Stomach (tissue), 4 donors: ENCODE measurements around the gene TBCK.

Experiments used
- CTCF ChIP-seq, 7 experiments: fragments of 450-650 bp in 4 of 7; fragments of 200-600 bp in 3 of 7; sonication (generic) in 3 of 7; IDR thresholded peaks; one replicate each; pipeline ENCODE4 v1.5.1; 2016 to 2019; ENCODE audit warnings: antibody characterized with exemption in 7 of 7, control low read depth in 2 of 7, mild to moderate bottlenecking in 1 of 7
- POLR2A ChIP-seq, 4 donors: fragments of 450-650 bp; IDR thresholded peaks; one replicate each; pipeline ENCODE4 v1.6.1; 2016; ENCODE audit warnings: antibody characterized with exemption in 4 of 4, control low read depth in 2 of 4, mild to moderate bottlenecking in 1 of 4, moderate library complexity in 1 of 4

- TF ChIP-seq CTCF (IDR thresholded peaks at IDR 0.05) (no peak), POLR2A (IDR thresholded peaks at IDR 0.05) (no peak)
Observed at GRCh38 chr4:106294062-106294461, 21.9 kb downstream of the TBCK start.
